Right lobe of liver (tissue), 6 donors: Measurements from ENCODE around the gene SYT11. TPM values are rescaled to one million over a fixed set of nuclear protein-coding genes. Genes with fewer than 3 reads are reported as not detected.

ENCODE experiments used
- ATAC-seq, 4 donors: fragments of 200-7000 bp; cut with Tn5 transposase; one replicate each; pipeline ENCODE4 v1.9.1; 2020; ENCODE audit warnings: mild to moderate bottlenecking in 4 of 4, moderate library complexity in 4 of 4
- DNase-seq, 3 donors: peaks; one replicate each; pipeline ENCODE4 v3.0.0-alpha.2; 2020
- H3K27ac ChIP-seq, 3 donors: fragments of 200-600 bp; one replicate each; pipeline ENCODE4 v1.8.0; 2022
- H3K27me3 ChIP-seq, 2 donors: fragments of 200-600 bp; one replicate each; pipeline ENCODE4 v1.8.0; 2022
- H3K36me3 ChIP-seq, 4 donors: fragments of 200-600 bp; sonication (generic) in 1 of 4; one replicate each; pipeline versions ENCODE4 v1.5.1 to v1.8.0; 2017 to 2022; ENCODE audit warnings: control low read depth in 1 of 4
- H3K4me1 ChIP-seq, 4 donors: fragments of 200-600 bp; sonication (generic) in 1 of 4; one replicate each; pipeline versions ENCODE4 v1.5.1 to v1.8.0; 2017 to 2022; ENCODE audit warnings: control low read depth in 1 of 4
- H3K4me3 ChIP-seq, 3 donors: fragments of 200-600 bp; one replicate each; pipeline ENCODE4 v1.8.0; 2022
- H3K9me3 ChIP-seq, 4 donors: fragments of 200-600 bp; sonication (generic) in 1 of 4; one replicate each; pipeline versions ENCODE4 v1.5.1 to v1.8.0; 2017 to 2022; ENCODE audit warnings: control low read depth in 1 of 4
- POLR2A ChIP-seq: fragments of 450-650 bp; IDR thresholded peaks from one replicate; pipeline ENCODE4 v1.6.1; 2017; ENCODE audit warnings: antibody characterized with exemption, mild to moderate bottlenecking
- WGBS: methylation state at CpG from one replicate; pipeline ENCODE4 v1.1.6; 2018; ENCODE audit warnings: low coverage, low lambda C conversion rate; ENCODE audit not compliant: insufficient coverage; ENCODE audit errors: missing lambda C conversion rate; 5-methylcytosine and 5-hydroxymethylcytosine counted together
- intact Hi-C, 2 donors: fragments of 100-400 bp; cut with DNase I; formaldehyde crosslinking; loops; one replicate each; pipeline versions ENCODE4 v1.11.2 to v1.14.1; 2022
- total RNA-seq, 6 experiments: library from RNA; depleted of rRNA in 2 of 6; stranded (reverse); fragments of >200 nt in 2 of 6; fragmentation: NEBNext Ultra II Directional in 3 of 6; extraction: Animal tissue kit (Norgen Biotek cat#: 25700) in 3 of 6; gene quantifications; one replicate each; pipeline versions ENCODE4 v1.1.0 to v1.2.4, GENCODE V29; 2016 to 2023
- TF ChIP-seq, protein P1 (sequence below), 4 donors: fragments of 200-600 bp in 3 of 4; fragments of 450-650 bp in 1 of 4; IDR thresholded peaks; one replicate each; pipeline versions ENCODE4 v1.5.1 to v1.8.0; 2016 to 2022; ENCODE audit warnings: antibody characterized with exemption in 4 of 4, mild to moderate bottlenecking in 2 of 4
- donor health status: DM: no; HTN: yes; CAD: no.
- donor health status: DM: no; HTN: no; CAD: no.
- donor health status: DM: no; HTN: no; CAD: no.
- donor health status: DM: no; HTN: yes; CAD: no.
- donor health status: DM: no; HTN: yes; CAD: no.

Gene SYT11
- total RNA-seq, 6 experiments from 2014 or later, result 0.46 to 1.5 (median 0.73) TPM

- Histone ChIP-seq H3K4me3 (peak overlapping the region; percentile 73 to 78 (median 75)), H3K4me1 (peaks cover 0 to 8% (median 0%) of the 10 kb centered on the region in 4 donors), H3K27me3 (no peaks in the 10 kb centered on the region), H3K36me3 (peaks cover 6 to 62% (median 27%) of the 10 kb centered on the region in 4 donors), H3K27ac (peak overlapping the region; percentile 72 to 93 (median 86)), H3K9me3 (no peaks in the 10 kb centered on the region)
- TF ChIP-seq, protein P1, sequence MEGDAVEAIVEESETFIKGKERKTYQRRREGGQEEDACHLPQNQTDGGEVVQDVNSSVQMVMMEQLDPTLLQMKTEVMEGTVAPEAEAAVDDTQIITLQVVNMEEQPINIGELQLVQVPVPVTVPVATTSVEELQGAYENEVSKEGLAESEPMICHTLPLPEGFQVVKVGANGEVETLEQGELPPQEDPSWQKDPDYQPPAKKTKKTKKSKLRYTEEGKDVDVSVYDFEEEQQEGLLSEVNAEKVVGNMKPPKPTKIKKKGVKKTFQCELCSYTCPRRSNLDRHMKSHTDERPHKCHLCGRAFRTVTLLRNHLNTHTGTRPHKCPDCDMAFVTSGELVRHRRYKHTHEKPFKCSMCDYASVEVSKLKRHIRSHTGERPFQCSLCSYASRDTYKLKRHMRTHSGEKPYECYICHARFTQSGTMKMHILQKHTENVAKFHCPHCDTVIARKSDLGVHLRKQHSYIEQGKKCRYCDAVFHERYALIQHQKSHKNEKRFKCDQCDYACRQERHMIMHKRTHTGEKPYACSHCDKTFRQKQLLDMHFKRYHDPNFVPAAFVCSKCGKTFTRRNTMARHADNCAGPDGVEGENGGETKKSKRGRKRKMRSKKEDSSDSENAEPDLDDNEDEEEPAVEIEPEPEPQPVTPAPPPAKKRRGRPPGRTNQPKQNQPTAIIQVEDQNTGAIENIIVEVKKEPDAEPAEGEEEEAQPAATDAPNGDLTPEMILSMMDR (IDR thresholded peaks at IDR 0.05), result no peak
- no peak for TF ChIP-seq POLR2A
- peak; percentile 52 to 66 (median 56) for ATAC-seq
- 4% methylated on average over 7 of the region's 11 CpGs for WGBS
- DNase-seq, result no peak
- intact Hi-C loops, result no loop called here
These were observed 51.3 kb downstream of the SYT11 start for GRCh38 chr1:155910621-155911121.

DNA sequence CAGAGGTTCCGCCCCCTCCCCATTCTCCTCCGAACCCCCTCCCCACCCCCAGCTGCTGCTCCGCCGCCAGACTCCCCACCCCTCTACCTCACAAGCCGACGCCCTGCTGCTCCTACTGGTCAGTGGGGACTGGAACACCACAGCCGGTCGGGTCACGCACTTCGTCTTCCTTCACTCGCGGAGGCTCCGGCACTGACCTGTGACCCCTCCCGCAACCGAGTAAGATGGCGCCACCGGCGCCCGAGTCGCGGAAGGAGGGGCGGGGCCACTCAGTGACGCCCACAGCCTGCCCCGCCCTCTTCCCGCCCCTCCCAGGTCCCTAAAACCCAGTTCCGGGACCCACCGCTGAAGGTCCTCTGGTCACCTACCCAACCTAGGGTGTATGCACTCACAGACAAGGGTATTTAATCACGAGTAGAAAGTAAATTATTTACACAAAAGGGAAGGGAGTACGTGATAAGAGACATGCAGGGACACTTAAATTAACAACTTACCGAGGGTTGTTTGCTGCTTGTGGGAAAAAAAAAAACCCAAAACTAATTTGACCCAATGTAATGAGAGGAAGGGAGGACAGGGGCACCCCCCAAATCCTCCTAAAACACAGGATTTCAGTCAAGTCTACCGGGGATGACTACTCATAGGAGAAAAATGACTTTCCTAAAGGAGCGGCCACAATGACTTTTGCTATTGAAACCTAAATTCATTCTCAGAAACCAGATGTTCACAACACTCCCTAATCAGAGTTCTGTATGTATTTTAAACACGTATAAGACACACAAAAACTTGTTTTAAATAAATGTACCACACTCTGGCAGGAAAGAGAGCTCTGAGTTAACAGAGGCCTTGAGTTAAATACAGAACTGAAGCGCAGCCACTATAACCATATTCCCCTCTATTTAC is 52.0 kb downstream of the SYT11 start, which contains the start of gene RIT1:
Gene RIT1, minus strand, starts transcription at position 194 of the 900 bp plus-strand sequence. CDS start 588 bp downstream, outside the sequence.
- H3K4me3 ChIP-seq, result peak within 1 kb of the TSS; percentile 73 to 78 (median 75)
- intact Hi-C loops, result no loop called here
- 5% methylated on average over 26 of the region's 34 CpGs for WGBS
- TF ChIP-seq, protein P1 (IDR thresholded peaks at IDR 0.05), result peak in 1 of 4 donors; percentile 30
- peak; percentile 57 for TF ChIP-seq POLR2A
- peaks cover 12 to 62% (median 29%) of the 10 kb centered on the region in 4 donors for H3K36me3 ChIP-seq
- H3K4me1 ChIP-seq, result peaks cover 0 to 8% (median 0%) of the 10 kb centered on the region in 4 donors
- no peaks in the 10 kb centered on the region for H3K27me3 ChIP-seq
- ATAC-seq (peak; percentile 98 to 99 (median 99)), DNase-seq (peak; percentile 89 to 92 (median 91))
- H3K27ac ChIP-seq, result peak within 1 kb of the TSS; percentile 72 to 93 (median 86)
- no peaks in the 10 kb centered on the region for H3K9me3 ChIP-seq

DNA sequence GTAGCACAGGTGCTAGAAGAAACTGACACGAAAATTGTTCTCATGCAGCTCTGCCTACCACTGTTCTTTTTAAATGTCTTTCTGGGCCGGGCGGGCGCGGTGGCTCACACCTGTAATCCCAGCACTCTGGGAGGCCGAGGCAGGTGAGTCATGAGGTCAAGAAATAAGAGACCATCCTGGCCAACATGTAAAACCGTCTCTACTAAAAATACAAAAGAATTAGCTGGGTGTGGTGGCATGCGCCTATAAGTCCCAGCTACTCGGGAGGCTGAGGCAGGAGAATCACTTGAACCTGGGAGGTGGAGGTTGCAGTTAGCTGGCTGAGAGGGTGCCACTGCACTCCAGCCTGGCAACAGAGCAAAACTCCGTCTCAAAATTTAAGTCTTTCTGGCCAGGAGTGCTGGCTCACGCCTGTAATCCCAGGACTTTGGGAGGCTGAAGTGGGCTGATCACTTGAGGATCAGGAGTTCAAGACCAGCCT is 52.7 kb downstream of the SYT11 start:
- no peak for DNase-seq
- intact Hi-C loops, result no loop called here
- Histone ChIP-seq H3K36me3 (peaks cover 18 to 64% (median 30%) of the 10 kb centered on the region in 4 donors), H3K4me1 (peaks cover 0 to 8% (median 0%) of the 10 kb centered on the region in 4 donors), H3K4me3 (no peak overlapping the region), H3K27ac (peak overlapping the region in 2 of 3 donors; percentile 86 to 93), H3K9me3 (no peaks in the 10 kb centered on the region), H3K27me3 (no peaks in the 10 kb centered on the region)
- TF ChIP-seq, protein P1 (IDR thresholded peaks at IDR 0.05), result no peak
- no peak for TF ChIP-seq POLR2A
- WGBS, result 74% methylated on average over 6 of the region's 11 CpGs
- ATAC-seq, result no peak

- peaks cover 0 to 8% (median 0%) of the 10 kb centered on the region in 4 donors for H3K4me1 ChIP-seq
- TF ChIP-seq, protein P1 (IDR thresholded peaks at IDR 0.05), result no peak
- no peak for TF ChIP-seq POLR2A
- H3K4me3 ChIP-seq, result no peak overlapping the region
- no peaks in the 10 kb centered on the region for H3K9me3 ChIP-seq
- peaks cover 14 to 74% (median 39%) of the 10 kb centered on the region in 4 donors for H3K36me3 ChIP-seq
- H3K27me3 ChIP-seq, result no peaks in the 10 kb centered on the region
- DNase-seq (no peak), ATAC-seq (no peak)
- H3K27ac ChIP-seq, result no peak overlapping the region
- intact Hi-C loops, result no loop called here
- 66% methylated on average over 6 of the region's 6 CpGs for WGBS
These were observed 54.8 kb downstream of the SYT11 start for GRCh38 chr1:155913969-155914757.
